A549 (cell line): ENCODE measurements around the gene KLHL30. TPM values are rescaled to one million over a fixed set of nuclear protein-coding genes. Genes with fewer than 3 reads are reported as not detected.

Experiments
- ATAC-seq, 2 experiments: fragments of 200-7000 bp in 1 of 2; fragments of >200 bp in 1 of 2; cut with Nextera tagmentation in 1 of 2; cut with Tn5 transposase in 1 of 2; 3 replicates each; pipeline versions ENCODE4 v1.8.0 to v1.9.1; 2018 to 2020; ENCODE audit warnings: mild to moderate bottlenecking in 1 of 2, moderate library complexity in 1 of 2
- CTCF ChIA-PET: fragments of 300-600 bp; sonication (Branson Sonifier 250); formaldehyde crosslinking; extraction: SDS; loops from one replicate; lab custom pipeline; 2021; ENCODE audit warnings: antibody characterized with exemption, inconsistent platforms; lab: Yijun Ruan, JAX
- POLR2A ChIA-PET: fragments of 350-600 bp; formaldehyde crosslinking; extraction: SDS; loops from one replicate; lab custom pipeline; 2021; ENCODE audit warnings: antibody characterized with exemption, inconsistent platforms; lab: Yijun Ruan, JAX
- DNase-seq, 2 experiments: peaks; one replicate each; pipeline versions ENCODE4 v3.0.0 to v3.0.0-alpha.2; 2011 to 2016; ENCODE audit warnings: low read depth in 1 of 2, low spot score in 1 of 2
- FAIRE-seq: peaks from 2 replicates; lab custom pipeline; 2011; peaks lifted over from hg19 to GRCh38; lab: Jason Lieb, UNC
- H3K27ac ChIP-seq, 2 experiments: fragments of >200 bp; sonication (Bioruptor Twin); formaldehyde crosslinking; 3 replicates each; pipeline ENCODE4 v1.5.1; 2016 to 2017
- H3K4me1 ChIP-seq: fragments of >200 bp; sonication (Bioruptor Twin); formaldehyde crosslinking; 3 replicates; pipeline ENCODE4 v1.6.1; 2016
- H3K4me2 ChIP-seq: fragments of >200 bp; sonication (Bioruptor Twin); formaldehyde crosslinking; 3 replicates; pipeline ENCODE4 v1.6.1; 2016
- H3K4me3 ChIP-seq: fragments of >200 bp; sonication (Bioruptor Twin); formaldehyde crosslinking; 3 replicates; pipeline ENCODE4 v1.5.1; 2016
- H3K9me3 ChIP-seq: fragments of >200 bp; sonication (Bioruptor Twin); formaldehyde crosslinking; 3 replicates; pipeline ENCODE4 v1.6.1; 2016
- ATOH8 ChIP-seq: fragments of 250-450 bp; sonication (Bioruptor Pico); IDR thresholded peaks from 2 replicates; pipeline ENCODE4 v1.5.0; 2020; ENCODE audit warnings: low read depth, mild to moderate bottlenecking, moderate library complexity
- CBX2 ChIP-seq: fragments of 200-600 bp; sonication (generic); IDR thresholded peaks from 2 replicates; pipeline ENCODE4 v1.6.1; 2016; ENCODE audit warnings: low read depth, mild to moderate bottlenecking, borderline replicate concordance
- E2F6 ChIP-seq: IDR thresholded peaks from 2 replicates; pipeline ENCODE4 v1.6.1; 2012; ENCODE audit warnings: low read depth, borderline replicate concordance
- EHMT2 ChIP-seq: fragments of 200-600 bp; sonication (generic); IDR thresholded peaks from 2 replicates; pipeline ENCODE4 v1.6.1; 2016; ENCODE audit warnings: antibody characterized with exemption, low read depth, mild to moderate bottlenecking, moderate library complexity
- EP300 ChIP-seq, 2 experiments: fragments of >200 bp; sonication (Bioruptor Twin); formaldehyde crosslinking; IDR thresholded peaks; 2 replicates in 1 of 2; 3 replicates in 1 of 2; pipeline ENCODE4 v1.6.1; 2016 to 2017
- ESRRA ChIP-seq: fragments of 150-350 bp; IDR thresholded peaks from 2 replicates; pipeline ENCODE4 v1.6.1; 2014; ENCODE audit warnings: mild to moderate bottlenecking, low read length, borderline replicate concordance
- FOXS1 ChIP-seq: fragments of 250-450 bp; sonication (Bioruptor Pico); IDR thresholded peaks from 2 replicates; pipeline ENCODE4 v1.5.0; 2020; ENCODE audit warnings: mild to moderate bottlenecking, moderate library complexity
- HOXB13 ChIP-seq: fragments of 250-450 bp; sonication (Bioruptor Pico); IDR thresholded peaks from 2 replicates; pipeline ENCODE4 v1.5.0; 2020; ENCODE audit warnings: low read depth, mild to moderate bottlenecking, moderate library complexity
- HOXB5 ChIP-seq: fragments of 250-450 bp; sonication (Bioruptor Pico); IDR thresholded peaks from 2 replicates; pipeline ENCODE4 v1.5.0; 2020; ENCODE audit warnings: mild to moderate bottlenecking, moderate library complexity
- JUN ChIP-seq, 2 experiments: fragments of >200 bp; sonication (Bioruptor Twin); formaldehyde crosslinking; IDR thresholded peaks; 2 replicates in 1 of 2; 3 replicates in 1 of 2; pipeline ENCODE4 v1.6.1; 2016 to 2017
- KDM1A ChIP-seq: fragments of 200-600 bp; sonication (generic); IDR thresholded peaks from 2 replicates; pipeline ENCODE4 v1.6.1; 2016; ENCODE audit warnings: low read depth, mild to moderate bottlenecking
- KDM5A ChIP-seq: fragments of 200-600 bp; sonication (generic); IDR thresholded peaks from 2 replicates; pipeline ENCODE4 v1.6.1; 2016; ENCODE audit warnings: antibody characterized with exemption, mild to moderate bottlenecking
- MAFK ChIP-seq: fragments of 450-650 bp; IDR thresholded peaks from 2 replicates; pipeline ENCODE4 v1.6.1; 2014; ENCODE audit not compliant: partially characterized antibody
- NR3C1 ChIP-seq: fragments of >200 bp; sonication (Bioruptor Twin); formaldehyde crosslinking; IDR thresholded peaks from 3 replicates; pipeline ENCODE4 v1.6.1; 2017
- POLR2A ChIP-seq: IDR thresholded peaks from 2 replicates; pipeline ENCODE4 v1.6.1; 2012; ENCODE audit warnings: mild to moderate bottlenecking, low read length
- SMC3 ChIP-seq: fragments of >200 bp; sonication (Bioruptor Twin); formaldehyde crosslinking; IDR thresholded peaks from 3 replicates; pipeline ENCODE4 v1.6.1; 2018; ENCODE audit warnings: inconsistent platforms
- WGBS: methylation state at CpG from one replicate; pipeline ENCODE4 v1.1.6; 2017; ENCODE audit errors: missing lambda C conversion rate; 5-methylcytosine and 5-hydroxymethylcytosine counted together
- polyA plus RNA-seq, 4 experiments: library from polyadenylated mRNA; depleted of rRNA in 3 of 4; stranded (reverse); fragments of >200 nt; fragmentation: RNase III in 1 of 4; extraction: RNeasy Plus Mini Kit Qiagen cat#74134 plus additional on column Dnase treatment in 1 of 4; gene quantifications; 2 replicates in 3 of 4; 3 replicates in 1 of 4; pipeline ENCODE4 v1.2.3, GENCODE V29; 2011 to 2017
- TF ChIP-seq, protein P1 (sequence below): fragments of >200 bp; sonication (Bioruptor Twin); formaldehyde crosslinking; IDR thresholded peaks from 3 replicates; pipeline ENCODE4 v1.5.1; 2016
- TF ChIP-seq, protein P2 (sequence below): IDR thresholded peaks from 2 replicates; pipeline ENCODE4 v1.6.1; 2012
- TF ChIP-seq, protein P3 (sequence below): fragments of 450-650 bp; IDR thresholded peaks from 2 replicates; pipeline ENCODE4 v1.6.1; 2014; ENCODE audit warnings: antibody characterized with exemption

Gene KLHL30
- polyA plus RNA-seq, 2 of the 4 experiments (the other 2 are of a cell fraction), result 0.04 TPM

DNA sequence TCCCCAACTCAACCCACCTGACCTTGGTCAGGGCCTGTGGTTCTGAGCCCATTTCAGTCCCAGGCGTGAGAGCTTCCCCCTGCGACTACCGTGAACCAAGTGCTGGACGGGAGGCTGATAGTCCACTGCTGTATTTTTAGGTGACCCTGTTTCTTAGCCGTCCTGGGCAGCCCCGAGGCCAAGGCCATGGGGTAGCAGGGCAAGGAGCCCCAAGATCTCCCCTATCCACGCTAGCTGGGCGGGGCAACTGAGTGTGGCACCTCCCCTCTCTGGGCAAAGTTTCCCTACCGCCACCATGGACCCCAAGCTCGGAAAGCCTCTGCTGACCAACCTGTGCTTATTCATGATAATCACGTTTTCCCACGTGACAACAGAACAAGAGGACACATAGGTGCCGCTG lies 583 bp upstream of the KLHL30 start:
- ATAC-seq (no peak), DNase-seq (no peak), FAIRE-seq (no peak)
- Histone ChIP-seq H3K27ac (peak overlapping the region; percentile 54 to 65; a peak in 3 of 6 replicates), H3K9me3 (no peaks in the 10 kb centered on the region), H3K4me1 (peaks cover 40% of the 10 kb centered on the region), H3K4me3 (no peak overlapping the region), H3K4me2 (no peak overlapping the region; the same call in 2 of the 3 replicates)
- POLR2A ChIA-PET, result no interaction called here
- CTCF ChIA-PET, result interaction anchor here (0.6 to 3.4 kb wide), 4 partner anchors 14 to 108 kb away, joined by 3 to 13 read pairs (median 4); no protein-coding TSS in a partner anchor
- WGBS, result 89% methylated on average over 8 of the region's 13 CpGs
- no peak for TF ChIP-seq FOXS1 (CRISPR knock-in tag)
- no peak for TF ChIP-seq KDM1A
- TF ChIP-seq MAFK, result no peak
- TF ChIP-seq CBX2, result no peak
- no peak for TF ChIP-seq HOXB5 (CRISPR knock-in tag)
- TF ChIP-seq JUN (IDR thresholded peaks at IDR 0.05), result no peak
- no peak for TF ChIP-seq NR3C1
- TF ChIP-seq, protein P1, sequence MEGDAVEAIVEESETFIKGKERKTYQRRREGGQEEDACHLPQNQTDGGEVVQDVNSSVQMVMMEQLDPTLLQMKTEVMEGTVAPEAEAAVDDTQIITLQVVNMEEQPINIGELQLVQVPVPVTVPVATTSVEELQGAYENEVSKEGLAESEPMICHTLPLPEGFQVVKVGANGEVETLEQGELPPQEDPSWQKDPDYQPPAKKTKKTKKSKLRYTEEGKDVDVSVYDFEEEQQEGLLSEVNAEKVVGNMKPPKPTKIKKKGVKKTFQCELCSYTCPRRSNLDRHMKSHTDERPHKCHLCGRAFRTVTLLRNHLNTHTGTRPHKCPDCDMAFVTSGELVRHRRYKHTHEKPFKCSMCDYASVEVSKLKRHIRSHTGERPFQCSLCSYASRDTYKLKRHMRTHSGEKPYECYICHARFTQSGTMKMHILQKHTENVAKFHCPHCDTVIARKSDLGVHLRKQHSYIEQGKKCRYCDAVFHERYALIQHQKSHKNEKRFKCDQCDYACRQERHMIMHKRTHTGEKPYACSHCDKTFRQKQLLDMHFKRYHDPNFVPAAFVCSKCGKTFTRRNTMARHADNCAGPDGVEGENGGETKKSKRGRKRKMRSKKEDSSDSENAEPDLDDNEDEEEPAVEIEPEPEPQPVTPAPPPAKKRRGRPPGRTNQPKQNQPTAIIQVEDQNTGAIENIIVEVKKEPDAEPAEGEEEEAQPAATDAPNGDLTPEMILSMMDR, result no peak
- TF ChIP-seq EHMT2, result no peak
- TF ChIP-seq, protein P2, sequence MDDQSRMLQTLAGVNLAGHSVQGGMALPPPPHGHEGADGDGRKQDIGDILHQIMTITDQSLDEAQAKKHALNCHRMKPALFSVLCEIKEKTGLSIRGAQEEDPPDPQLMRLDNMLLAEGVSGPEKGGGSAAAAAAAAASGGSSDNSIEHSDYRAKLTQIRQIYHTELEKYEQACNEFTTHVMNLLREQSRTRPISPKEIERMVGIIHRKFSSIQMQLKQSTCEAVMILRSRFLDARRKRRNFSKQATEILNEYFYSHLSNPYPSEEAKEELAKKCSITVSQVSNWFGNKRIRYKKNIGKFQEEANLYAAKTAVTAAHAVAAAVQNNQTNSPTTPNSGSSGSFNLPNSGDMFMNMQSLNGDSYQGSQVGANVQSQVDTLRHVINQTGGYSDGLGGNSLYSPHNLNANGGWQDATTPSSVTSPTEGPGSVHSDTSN, result no peak
- TF ChIP-seq HOXB13, result no peak
- TF ChIP-seq EP300 (IDR thresholded peaks at IDR 0.05), result no peak
- TF ChIP-seq, protein P3, sequence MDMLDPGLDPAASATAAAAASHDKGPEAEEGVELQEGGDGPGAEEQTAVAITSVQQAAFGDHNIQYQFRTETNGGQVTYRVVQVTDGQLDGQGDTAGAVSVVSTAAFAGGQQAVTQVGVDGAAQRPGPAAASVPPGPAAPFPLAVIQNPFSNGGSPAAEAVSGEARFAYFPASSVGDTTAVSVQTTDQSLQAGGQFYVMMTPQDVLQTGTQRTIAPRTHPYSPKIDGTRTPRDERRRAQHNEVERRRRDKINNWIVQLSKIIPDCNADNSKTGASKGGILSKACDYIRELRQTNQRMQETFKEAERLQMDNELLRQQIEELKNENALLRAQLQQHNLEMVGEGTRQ, result no peak
- no peak for TF ChIP-seq KDM5A
- TF ChIP-seq SMC3, result no peak
- no peak for TF ChIP-seq E2F6
- no peak for TF ChIP-seq ESRRA
- no peak for TF ChIP-seq ATOH8 (CRISPR knock-in tag)

GRCh38 chr2:238139196-238140039 lies 950 bp downstream of the KLHL30 start:
- Histone ChIP-seq H3K4me1 (peaks cover 52% of the 10 kb centered on the region), H3K9me3 (no peaks in the 10 kb centered on the region), H3K4me3 (no peak overlapping the region), H3K27ac (peak overlapping the region in 1 of 2 experiments; percentile 65; a peak in 2 of 6 replicates), H3K4me2 (no peak overlapping the region)
- 76% methylated on average over 42 of the region's 56 CpGs for WGBS
- FAIRE-seq (no peak), ATAC-seq (peak in 1 of 2 experiments; percentile 23; a peak in 1 of 6 replicates), DNase-seq (no peak)
- CTCF ChIA-PET, result interaction anchor here (0.6 to 3.4 kb wide), 9 partner anchors 12 to 437 kb away, joined by 3 to 13 read pairs (median 3); no protein-coding TSS in a partner anchor
- POLR2A ChIA-PET, result no interaction called here
- TF ChIP-seq, protein P1, result peak; percentile 43
- TF ChIP-seq POLR2A, result no peak
